VCaP (cell line): ENCODE results near the gene THAP8.

Experiments used
- H3K27ac ChIP-seq: fragments of 450-650 bp; 2 replicates; pipeline ENCODE4 v1.5.1; 2017
- CTCF ChIP-seq: fragments of 450-650 bp; conservative IDR thresholded peaks from 2 replicates; pipeline ENCODE4 v1.5.1; 2017; ENCODE audit warnings: mild to moderate bottlenecking, moderate library complexity

The THAP8 gene

DNA sequence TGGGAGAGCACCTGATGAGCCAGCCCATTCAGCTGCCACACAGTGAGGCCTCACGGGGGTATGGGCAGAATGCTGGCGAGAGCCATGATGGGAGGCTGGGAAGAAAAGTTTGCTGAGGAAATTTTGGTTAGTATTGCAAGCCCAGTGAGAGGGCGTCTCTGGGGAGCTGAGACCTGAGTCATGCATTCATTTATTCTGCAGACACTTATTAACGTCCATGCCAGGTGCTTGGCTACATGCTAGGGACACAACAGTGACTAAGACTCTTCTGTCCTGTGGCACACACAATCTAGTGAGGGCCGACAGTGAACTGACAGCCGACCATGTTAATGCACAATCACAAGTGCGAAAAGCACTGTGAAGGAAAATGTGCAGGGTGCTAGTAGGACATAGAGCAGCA is 27.8 kb upstream of the THAP8 start:
- peak overlapping the region; percentile 50 for H3K27ac ChIP-seq
- TF ChIP-seq CTCF: no peak

GRCh38 chr19:36081385-36081784 is 27.3 kb upstream of the THAP8 start:
- H3K27ac ChIP-seq: peak overlapping the region; percentile 50
- no peak for TF ChIP-seq CTCF

DNA sequence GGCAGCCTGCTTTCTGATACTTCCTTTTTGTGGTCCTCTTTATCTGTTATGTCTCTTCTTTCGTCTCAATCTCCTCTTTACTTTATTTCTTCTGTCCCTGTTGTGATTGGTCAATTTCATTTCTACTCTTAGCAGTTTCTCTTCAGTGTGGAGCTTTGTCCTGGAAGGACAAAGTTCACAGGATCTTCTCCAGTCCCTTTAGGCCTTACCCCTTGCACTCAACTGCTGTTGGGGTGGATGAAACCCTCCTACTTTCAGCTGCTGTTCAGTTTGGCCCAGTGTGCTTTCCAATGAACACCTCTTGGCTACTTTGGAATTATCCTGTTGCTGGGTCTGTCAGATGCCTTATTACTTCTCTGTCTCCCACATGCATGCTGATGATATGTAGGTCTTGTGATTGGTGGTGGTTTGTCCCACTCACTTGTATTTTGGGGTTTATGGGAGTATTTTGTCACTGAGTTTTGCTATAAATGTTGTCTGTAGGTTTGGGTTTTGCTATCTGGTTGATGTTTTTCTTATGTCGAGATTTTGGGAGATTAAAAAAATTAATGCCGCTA is 25.4 kb upstream of the THAP8 start:
- peak overlapping the region; percentile 50; the same call in 1 of the 2 replicates for H3K27ac ChIP-seq
- TF ChIP-seq CTCF: no peak

GRCh38 chr19:36073121-36073876 is 19.2 kb upstream of the THAP8 start:
- peak overlapping the region; percentile 89; the same call in 1 of the 2 replicates for H3K27ac ChIP-seq
- no peak for TF ChIP-seq CTCF

- no peak for TF ChIP-seq CTCF
- peak overlapping the region; percentile 89 for H3K27ac ChIP-seq
Measured at GRCh38 chr19:36072081-36072480, 18.0 kb upstream of the THAP8 start.

DNA sequence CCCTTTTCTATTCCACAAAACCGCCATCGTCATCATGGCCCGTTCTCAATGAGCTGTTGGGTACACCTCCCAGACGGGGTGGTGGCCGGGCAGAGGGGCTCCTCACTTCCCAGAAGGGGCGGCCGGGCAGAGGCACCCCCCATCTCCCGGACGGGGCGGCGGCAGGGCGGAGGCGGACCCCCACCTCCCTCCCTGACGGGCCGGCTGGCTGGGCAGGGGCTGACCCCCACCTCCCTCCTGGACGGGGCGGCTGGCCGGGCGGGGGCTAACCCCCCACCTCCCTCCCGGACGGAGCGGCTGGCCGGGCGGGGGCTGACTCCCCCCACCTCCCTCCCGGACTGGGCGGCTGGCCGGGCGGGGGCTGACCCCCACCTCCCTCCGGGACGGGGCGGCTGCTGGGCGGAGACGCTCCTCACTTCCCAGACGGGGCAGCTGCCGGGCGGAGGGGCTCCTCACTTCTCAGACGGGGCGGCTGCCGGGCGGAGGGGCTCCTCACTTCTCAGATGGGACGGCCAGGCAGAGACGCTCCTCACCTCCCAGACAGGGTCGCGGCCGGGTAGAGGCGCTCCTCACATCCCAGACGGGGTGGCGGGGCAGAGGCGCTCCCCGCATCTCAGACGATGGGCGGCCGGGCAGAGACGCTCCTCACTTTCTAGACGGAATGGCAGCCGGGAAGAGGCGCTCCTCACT is 14.9 kb upstream of the THAP8 start:
- peak overlapping the region; percentile 89; the same call in 1 of the 2 replicates for H3K27ac ChIP-seq

DNA sequence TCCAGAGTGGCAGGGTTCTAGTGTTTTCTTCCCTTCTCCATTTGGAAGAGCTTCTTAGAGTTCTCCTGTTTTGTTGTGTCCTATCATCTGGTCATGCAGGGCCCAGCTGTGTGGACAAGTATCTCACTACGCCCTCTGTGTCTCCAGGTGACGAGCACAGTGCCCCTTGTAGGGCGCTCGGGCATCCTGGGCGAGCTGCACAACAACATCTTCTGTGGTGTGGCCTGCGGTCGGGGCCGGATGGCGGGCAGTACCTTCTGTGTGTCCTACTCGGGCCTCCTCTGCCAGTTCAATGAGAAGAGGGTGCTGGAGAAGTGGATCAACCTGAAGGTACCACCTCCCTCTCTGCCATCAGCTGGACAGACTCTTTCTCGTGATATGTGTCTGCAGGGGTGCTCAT is 13.6 kb upstream of the THAP8 start:
- TF ChIP-seq CTCF: no peak
- H3K27ac ChIP-seq: peak overlapping the region; percentile 36; the same call in 1 of the 2 replicates
